SK-N-SH (cell line): ENCODE measurements around the gene HDGFL3. TPM values are rescaled to one million over a fixed set of nuclear protein-coding genes. Genes with fewer than 3 reads are reported as not detected.

Source experiments
- CTCF ChIA-PET: fragments of 300-600, 350-600 bp; formaldehyde crosslinking; extraction: SDS; loops from one replicate; lab custom pipeline; 2021; lab: Yijun Ruan, JAX
- POLR2A ChIA-PET: fragments of 350-600 bp; sonication (Branson Sonifier 250); formaldehyde crosslinking; extraction: SDS; loops from one replicate; lab custom pipeline; 2020; ENCODE audit warnings: antibody characterized with exemption, inconsistent platforms; lab: Yijun Ruan, JAX
- DNase-seq: peaks from one replicate; pipeline ENCODE4 v3.0.0; 2012
- H2AFZ ChIP-seq: fragments of 200-600 bp; sonication (generic); 2 replicates; pipeline ENCODE4 v1.8.1; 2016; ENCODE audit warnings: antibody characterized with exemption, mild to moderate bottlenecking, low read depth
- H3F3A ChIP-seq: fragments of 200-600 bp; sonication (generic); replicated peaks from 2 replicates; pipeline ENCODE3; 2016; ENCODE audit warnings: antibody characterized with exemption, mild to moderate bottlenecking; ENCODE audit not compliant: insufficient read depth
- H3K27ac ChIP-seq, 2 experiments: fragments of 200-500 bp in 1 of 2; fragments of 200-600 bp in 1 of 2; sonication (Bioruptor generic) in 1 of 2; sonication (generic), shearing (Covaris generic) in 1 of 2; 2 replicates each; pipeline versions ENCODE4 v1.5.1 to v1.6.1; 2014 to 2016; ENCODE audit warnings: low read depth in 2 of 2, inconsistent platforms in 1 of 2, low read length in 1 of 2, mild to moderate bottlenecking in 1 of 2, mixed read lengths in 1 of 2
- H3K27me3 ChIP-seq: fragments of 200-600 bp; sonication (generic), shearing (Covaris generic); 2 replicates; pipeline ENCODE4 v1.6.1; 2016; ENCODE audit warnings: mixed run types; ENCODE audit not compliant: insufficient read depth
- H3K36me3 ChIP-seq, 2 experiments: fragments of 200-500 bp in 1 of 2; fragments of 200-600 bp in 1 of 2; sonication (Bioruptor generic) in 1 of 2; sonication (generic) in 1 of 2; replicated peaks in 1 of 2; 2 replicates each; pipeline versions ENCODE3 to v1.5.1; 2014 to 2016; ENCODE audit warnings: low read length in 1 of 2, mild to moderate bottlenecking in 1 of 2; ENCODE audit not compliant: insufficient read depth in 2 of 2, control insufficient read depth in 1 of 2
- H3K4me1 ChIP-seq, 2 experiments: fragments of 200-500 bp in 1 of 2; fragments of 200-600 bp in 1 of 2; sonication (Bioruptor generic) in 1 of 2; sonication (generic), shearing (Covaris generic) in 1 of 2; 2 replicates each; pipeline versions ENCODE4 v1.5.1 to v1.6.1; 2014 to 2016; ENCODE audit warnings: low read depth in 1 of 2, low read length in 1 of 2, mixed run types in 1 of 2; ENCODE audit not compliant: insufficient read depth in 2 of 2, control insufficient read depth in 1 of 2
- H3K4me2 ChIP-seq: fragments of 200-600 bp; sonication (generic), shearing (Covaris generic); 2 replicates; pipeline ENCODE4 v1.6.1; 2017; ENCODE audit warnings: mixed run types
- H3K4me3 ChIP-seq, 2 experiments: fragments of 200-500 bp in 1 of 2; fragments of 200-600 bp in 1 of 2; sonication (Bioruptor generic) in 1 of 2; sonication (generic), shearing (Covaris generic) in 1 of 2; 2 replicates each; pipeline versions ENCODE4 v1.5.1 to v1.8.1; 2014 to 2016; ENCODE audit warnings: low read depth in 2 of 2, inconsistent platforms in 1 of 2, low read length in 1 of 2, mild to moderate bottlenecking in 1 of 2, mixed read lengths in 1 of 2, moderate library complexity in 1 of 2
- H3K79me2 ChIP-seq: fragments of 200-600 bp; sonication (generic); 2 replicates; pipeline ENCODE4 v1.8.1; 2017; ENCODE audit warnings: mild to moderate bottlenecking; ENCODE audit not compliant: insufficient read depth
- H3K9ac ChIP-seq: fragments of 200-600 bp; sonication (generic); 2 replicates; pipeline ENCODE4 v1.6.1; 2017; ENCODE audit warnings: mixed run types
- H3K9me2 ChIP-seq: fragments of 200-600 bp; sonication (generic); 2 replicates; pipeline ENCODE4 v1.6.1; 2017; ENCODE audit warnings: mixed run types
- H3K9me3 ChIP-seq: fragments of 200-600 bp; sonication (generic); 2 replicates; pipeline ENCODE4 v1.6.1; 2017; ENCODE audit warnings: mixed run types, mild to moderate bottlenecking, moderate library complexity
- H4K20me1 ChIP-seq: fragments of 200-600 bp; sonication (generic); 2 replicates; pipeline ENCODE4 v1.6.1; 2017; ENCODE audit warnings: mild to moderate bottlenecking, mixed run types; ENCODE audit not compliant: insufficient read depth
- EZH2phosphoT487 ChIP-seq: fragments of 200-600 bp; sonication (generic); IDR thresholded peaks from 2 replicates; pipeline ENCODE4 v1.6.1; 2017; ENCODE audit warnings: low read depth, mixed run types, mild to moderate bottlenecking, antibody characterized with exemption, moderate library complexity, borderline replicate concordance
- FOXM1 ChIP-seq: IDR thresholded peaks from 2 replicates; pipeline ENCODE4 v1.4.0; 2012; ENCODE audit warnings: low read depth, mild to moderate bottlenecking
- GABPA ChIP-seq: IDR thresholded peaks from 2 replicates; pipeline ENCODE4 v1.4.0; 2012; ENCODE audit warnings: low read depth, mild to moderate bottlenecking
- JUND ChIP-seq: IDR thresholded peaks from 2 replicates; pipeline ENCODE4 v1.4.0; 2012
- MEF2A ChIP-seq: IDR thresholded peaks from 2 replicates; pipeline ENCODE4 v1.4.0; 2012; ENCODE audit warnings: low read depth, borderline replicate concordance
- MXI1 ChIP-seq: IDR thresholded peaks from 2 replicates; pipeline ENCODE4 v1.6.1; 2012; ENCODE audit warnings: mild to moderate bottlenecking, low read depth, low read length, improper control_type of control experiment
- NFIC ChIP-seq: IDR thresholded peaks from 2 replicates; pipeline ENCODE4 v1.4.0; 2012; ENCODE audit warnings: borderline replicate concordance
- NRF1 ChIP-seq: IDR thresholded peaks from 2 replicates; pipeline ENCODE4 v1.6.1; 2012; ENCODE audit warnings: low read depth, mild to moderate bottlenecking, low read length
- PBX3 ChIP-seq: IDR thresholded peaks from 2 replicates; pipeline ENCODE4; 2012
- RCOR1 ChIP-seq: fragments of 150-350 bp; IDR thresholded peaks from 2 replicates; pipeline ENCODE4 v1.6.1; 2017; ENCODE audit warnings: antibody characterized with exemption, low read length
- RFX5 ChIP-seq: IDR thresholded peaks from 2 replicates; pipeline ENCODE4 v1.6.1; 2012; ENCODE audit warnings: mild to moderate bottlenecking, improper control_type of control experiment, low read length
- RXRA ChIP-seq: IDR thresholded peaks from 2 replicates; pipeline ENCODE4 v1.4.0; 2012; ENCODE audit warnings: low read depth, mild to moderate bottlenecking, borderline replicate concordance
- SIN3A ChIP-seq: IDR thresholded peaks from 2 replicates; pipeline ENCODE4 v1.6.1; 2012; ENCODE audit warnings: low read depth, mild to moderate bottlenecking, low read length, moderate library complexity, borderline replicate concordance
- TAF1 ChIP-seq: IDR thresholded peaks from 2 replicates; pipeline ENCODE4 v1.6.1; 2012; ENCODE audit warnings: low read depth, mild to moderate bottlenecking, low read length, moderate library complexity, borderline replicate concordance
- TEAD4 ChIP-seq: IDR thresholded peaks from 2 replicates; pipeline ENCODE4 v1.4.0; 2012; ENCODE audit warnings: mild to moderate bottlenecking, borderline replicate concordance; ENCODE audit not compliant: insufficient read depth
- USF2 ChIP-seq: fragments of 150-350 bp; IDR thresholded peaks from 2 replicates; pipeline ENCODE4 v1.6.1; 2017; ENCODE audit warnings: antibody characterized with exemption, low read length, low read depth, borderline replicate concordance
- YY1 ChIP-seq: IDR thresholded peaks from 2 replicates; pipeline ENCODE4 v1.4.0; 2012; ENCODE audit warnings: low read depth, mild to moderate bottlenecking
- WGBS: methylation state at CpG from one replicate; pipeline ENCODE4 v1.1.6; 2017; ENCODE audit warnings: low lambda C conversion rate; 5-methylcytosine and 5-hydroxymethylcytosine counted together
- polyA plus RNA-seq, 3 experiments: library from polyadenylated mRNA; depleted of rRNA; stranded (reverse); fragments of >200 nt; gene quantifications; 2 replicates each; pipeline ENCODE4 v1.2.3, GENCODE V29; 2012
- TF ChIP-seq, protein P1 (sequence below): IDR thresholded peaks from 2 replicates; pipeline ENCODE4 v1.4.0; 2012; ENCODE audit warnings: low read depth, borderline replicate concordance
- TF ChIP-seq, protein P2 (sequence below): IDR thresholded peaks from 2 replicates; pipeline ENCODE4 v1.6.1; 2012; ENCODE audit warnings: mild to moderate bottlenecking, low read depth, low read length, moderate library complexity

HDGFL3 gene
- polyA plus RNA-seq, 1 of the 3 experiments (the other 2 are of a cell fraction) = 8.0 TPM

GRCh38 chr15:83107841-83108181 is 99.8 kb downstream of the HDGFL3 start:
- peaks cover 8% of the 10 kb centered on the region; the same call in 1 of the 2 replicates for H3K27me3 ChIP-seq
- no peak overlapping the region for H3K27ac ChIP-seq
- ChIA-PET POLR2A (no interaction called here), CTCF (interaction anchor here (1.2 kb wide), 1 partner anchor 97 kb away, joined by 3 read pairs; no protein-coding TSS in a partner anchor)
- H3K4me1 ChIP-seq = peaks cover 0 to 10% of the 10 kb centered on the region in 2 experiments; a peak in 1 of 4 replicates
- no peaks in the 10 kb centered on the region for H3K36me3 ChIP-seq
- H3K9me3 ChIP-seq = no peaks in the 10 kb centered on the region
- no peak for TF ChIP-seq FOXM1
- TF ChIP-seq PBX3 = no peak
- no peak for TF ChIP-seq MXI1
- no peak for TF ChIP-seq TEAD4
- TF ChIP-seq MEF2A = no peak
- TF ChIP-seq, protein P1, sequence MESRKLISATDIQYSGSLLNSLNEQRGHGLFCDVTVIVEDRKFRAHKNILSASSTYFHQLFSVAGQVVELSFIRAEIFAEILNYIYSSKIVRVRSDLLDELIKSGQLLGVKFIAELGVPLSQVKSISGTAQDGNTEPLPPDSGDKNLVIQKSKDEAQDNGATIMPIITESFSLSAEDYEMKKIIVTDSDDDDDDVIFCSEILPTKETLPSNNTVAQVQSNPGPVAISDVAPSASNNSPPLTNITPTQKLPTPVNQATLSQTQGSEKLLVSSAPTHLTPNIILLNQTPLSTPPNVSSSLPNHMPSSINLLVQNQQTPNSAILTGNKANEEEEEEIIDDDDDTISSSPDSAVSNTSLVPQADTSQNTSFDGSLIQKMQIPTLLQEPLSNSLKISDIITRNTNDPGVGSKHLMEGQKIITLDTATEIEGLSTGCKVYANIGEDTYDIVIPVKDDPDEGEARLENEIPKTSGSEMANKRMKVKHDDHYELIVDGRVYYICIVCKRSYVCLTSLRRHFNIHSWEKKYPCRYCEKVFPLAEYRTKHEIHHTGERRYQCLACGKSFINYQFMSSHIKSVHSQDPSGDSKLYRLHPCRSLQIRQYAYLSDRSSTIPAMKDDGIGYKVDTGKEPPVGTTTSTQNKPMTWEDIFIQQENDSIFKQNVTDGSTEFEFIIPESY = no peak
- TF ChIP-seq YY1 = no peak
- TF ChIP-seq NFIC = no peak
- no peak for TF ChIP-seq EZH2phosphoT487
- TF ChIP-seq, all 33 proteins: peak for 0
- Histone ChIP-seq H3K79me2 (no peaks in the 10 kb centered on the region), H3F3A (no peaks in the 10 kb centered on the region), H3K9ac (no peak overlapping the region), H2AFZ (0 out of 2 replicates have a peak overlapping the region, but pooled peaks have one; percentile 29), H3K4me3 (peak overlapping the region; percentile 53 to 56), H3K9me2 (no peaks in the 10 kb centered on the region), H4K20me1 (no peaks in the 10 kb centered on the region), H3K4me2 (peak overlapping the region; percentile 69)
- no peak for DNase-seq
- WGBS = 36% methylated on average over 16 of the region's 30 CpGs

GRCh38 chr15:83106994-83107840 is 100.4 kb downstream of the HDGFL3 start, which contains the start of gene TM6SF1:
TSS of gene TM6SF1 (plus strand) at chr15:83107645. CDS start at chr15:83107681, 36 bp downstream.
- peak within 1 kb of the TSS; percentile 29; the same call in 1 of the 2 replicates for H2AFZ ChIP-seq
- DNase-seq = peak; percentile 80
- H3K9ac ChIP-seq = no peak within 1 kb of the TSS
- H3K9me3 ChIP-seq = no peaks in the 10 kb centered on the region
- no peaks in the 10 kb centered on the region for H3K79me2 ChIP-seq
- no peaks in the 10 kb centered on the region for H3F3A ChIP-seq
- ChIA-PET POLR2A (interaction anchor here (0.5 kb wide), 1 partner anchor 88 kb away, joined by 4 read pairs; no protein-coding TSS in a partner anchor), CTCF (interaction anchor here (0.9 to 1.2 kb wide), 2 partner anchors 96 to 97 kb away, joined by 3 read pairs; partner anchors contain the start of gene C15orf40)
- H3K36me3 ChIP-seq = no peaks in the 10 kb centered on the region
- H3K4me3 ChIP-seq = peak within 1 kb of the TSS; percentile 53 to 56
- no peaks in the 10 kb centered on the region for H3K9me2 ChIP-seq
- 3% methylated on average over 41 of the region's 97 CpGs for WGBS
- H4K20me1 ChIP-seq = no peaks in the 10 kb centered on the region
- peaks cover 14% of the 10 kb centered on the region; the same call in 1 of the 2 replicates for H3K27me3 ChIP-seq
- peaks cover 0 to 10% of the 10 kb centered on the region in 2 experiments; a peak in 1 of 4 replicates for H3K4me1 ChIP-seq
- no peak within 1 kb of the TSS for H3K27ac ChIP-seq
- H3K4me2 ChIP-seq = peak within 1 kb of the TSS; percentile 69
- TF ChIP-seq YY1 = no peak
- TF ChIP-seq EZH2phosphoT487 = no peak
- TF ChIP-seq RXRA = no peak
- TF ChIP-seq JUND = no peak
- no peak for TF ChIP-seq RFX5
- no peak for TF ChIP-seq TAF1
- TF ChIP-seq NRF1 = no peak
- TF ChIP-seq USF2 = no peak
- no peak for TF ChIP-seq RCOR1
- no peak for TF ChIP-seq SIN3A
- TF ChIP-seq, protein P2, sequence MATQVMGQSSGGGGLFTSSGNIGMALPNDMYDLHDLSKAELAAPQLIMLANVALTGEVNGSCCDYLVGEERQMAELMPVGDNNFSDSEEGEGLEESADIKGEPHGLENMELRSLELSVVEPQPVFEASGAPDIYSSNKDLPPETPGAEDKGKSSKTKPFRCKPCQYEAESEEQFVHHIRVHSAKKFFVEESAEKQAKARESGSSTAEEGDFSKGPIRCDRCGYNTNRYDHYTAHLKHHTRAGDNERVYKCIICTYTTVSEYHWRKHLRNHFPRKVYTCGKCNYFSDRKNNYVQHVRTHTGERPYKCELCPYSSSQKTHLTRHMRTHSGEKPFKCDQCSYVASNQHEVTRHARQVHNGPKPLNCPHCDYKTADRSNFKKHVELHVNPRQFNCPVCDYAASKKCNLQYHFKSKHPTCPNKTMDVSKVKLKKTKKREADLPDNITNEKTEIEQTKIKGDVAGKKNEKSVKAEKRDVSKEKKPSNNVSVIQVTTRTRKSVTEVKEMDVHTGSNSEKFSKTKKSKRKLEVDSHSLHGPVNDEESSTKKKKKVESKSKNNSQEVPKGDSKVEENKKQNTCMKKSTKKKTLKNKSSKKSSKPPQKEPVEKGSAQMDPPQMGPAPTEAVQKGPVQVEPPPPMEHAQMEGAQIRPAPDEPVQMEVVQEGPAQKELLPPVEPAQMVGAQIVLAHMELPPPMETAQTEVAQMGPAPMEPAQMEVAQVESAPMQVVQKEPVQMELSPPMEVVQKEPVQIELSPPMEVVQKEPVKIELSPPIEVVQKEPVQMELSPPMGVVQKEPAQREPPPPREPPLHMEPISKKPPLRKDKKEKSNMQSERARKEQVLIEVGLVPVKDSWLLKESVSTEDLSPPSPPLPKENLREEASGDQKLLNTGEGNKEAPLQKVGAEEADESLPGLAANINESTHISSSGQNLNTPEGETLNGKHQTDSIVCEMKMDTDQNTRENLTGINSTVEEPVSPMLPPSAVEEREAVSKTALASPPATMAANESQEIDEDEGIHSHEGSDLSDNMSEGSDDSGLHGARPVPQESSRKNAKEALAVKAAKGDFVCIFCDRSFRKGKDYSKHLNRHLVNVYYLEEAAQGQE = no peak
- no peak for TF ChIP-seq GABPA
- TF ChIP-seq NFIC = no peak
